HepG2 (cell line): ENCODE results near the gene SPNS2. TPM values are rescaled to one million over a fixed set of nuclear protein-coding genes. Genes with fewer than 3 reads are reported as not detected.
A peak's percentile ranks its signal among the peaks of the same experiment; 100 is the strongest.

ENCODE experiments used
- ATAC-seq: fragments of 200-7000 bp; cut with Tn5 transposase; 3 replicates; pipeline ENCODE4 v1.9.1; 2020; ENCODE audit warnings: mild to moderate bottlenecking, moderate library complexity
- BruUV-seq: library from RNA; stranded (reverse); fragments of 400-500 nt; replicated peaks from 2 replicates; lab custom pipeline; 2021; lab: Mats Ljungman, UMichigan
- CTCF ChIA-PET: fragments of 300-600 bp; formaldehyde crosslinking; extraction: SDS; loops from one replicate; lab custom pipeline; 2021; ENCODE audit warnings: low total read pairs, inconsistent platforms, low intra/inter-chr PET ratio; lab: Yijun Ruan, JAX
- POLR2A ChIA-PET: fragments of 350-600 bp; sonication (Branson Sonifier 250); formaldehyde crosslinking; loops from one replicate; lab custom pipeline; 2020; ENCODE audit warnings: antibody characterized with exemption, inconsistent platforms; lab: Yijun Ruan, JAX
- DNase-seq: peaks from one replicate; pipeline ENCODE4 v3.0.0-alpha.2; 2015; ENCODE audit warnings: low spot score
- FAIRE-seq: peaks from 3 replicates; lab custom pipeline; 2011; peaks lifted over from hg19 to GRCh38; lab: Jason Lieb, UNC
- H2AFZ ChIP-seq: one replicate; pipeline ENCODE4 v1.6.1; 2011; ENCODE audit warnings: low read length, inconsistent platforms
- H3K27ac ChIP-seq: fragments of 300-600 bp; 3 replicates; pipeline ENCODE4 v1.8.0; 2011; ENCODE audit warnings: mixed run types, mild to moderate bottlenecking, mixed read lengths, low read length, inconsistent platforms; ENCODE audit not compliant: insufficient read depth; ENCODE audit errors: extremely low read length
- H3K27me3 ChIP-seq, 2 experiments: fragments of 200-600 bp in 1 of 2; 2 replicates in 1 of 2; 3 replicates in 1 of 2; pipeline versions ENCODE4 v1.6.0 to v1.8.0; 2011; ENCODE audit warnings: low read length in 2 of 2, mild to moderate bottlenecking in 2 of 2, moderate library complexity in 2 of 2, inconsistent platforms in 1 of 2; ENCODE audit not compliant: insufficient read depth in 2 of 2, control insufficient read depth in 1 of 2
- H3K36me3 ChIP-seq, 2 experiments: fragments of 200-600 bp in 1 of 2; replicated peaks in 1 of 2; 2 replicates in 1 of 2; 3 replicates in 1 of 2; pipeline versions ENCODE4 v1.5.1 to v1.8.0; 2011; ENCODE audit warnings: low read length in 2 of 2, inconsistent platforms in 1 of 2; ENCODE audit not compliant: insufficient read depth in 2 of 2, control insufficient read depth in 1 of 2
- H3K4me1 ChIP-seq: 2 replicates; pipeline ENCODE4 v1.5.1; 2012; ENCODE audit warnings: low read length, inconsistent platforms; ENCODE audit not compliant: insufficient read depth
- H3K4me2 ChIP-seq: 2 replicates; pipeline ENCODE4 v1.6.0; 2011; ENCODE audit warnings: low read depth, low read length, inconsistent platforms
- H3K4me3 ChIP-seq, 3 experiments: fragments of 200-600 bp in 1 of 3; sonication (generic), shearing (Covaris generic) in 1 of 3; replicated peaks in 1 of 3; 2 replicates each; pipeline ENCODE4 v1.5.1; 2011 to 2016; ENCODE audit warnings: low read length in 3 of 3, inconsistent platforms in 2 of 3, low read depth in 2 of 3, mild to moderate bottlenecking in 2 of 3, control low read depth in 1 of 3, mixed read lengths in 1 of 3; ENCODE audit not compliant: insufficient read depth in 1 of 3
- H3K79me2 ChIP-seq: one replicate; pipeline ENCODE4 v1.6.1; 2011; ENCODE audit warnings: low read length, inconsistent platforms; ENCODE audit not compliant: insufficient read depth
- H3K9ac ChIP-seq: 2 replicates; pipeline ENCODE4 v1.6.0; 2011; ENCODE audit warnings: mild to moderate bottlenecking, low read depth, low read length, inconsistent platforms; ENCODE audit not compliant: insufficient read depth
- H3K9me3 ChIP-seq: 2 replicates; pipeline ENCODE4 v1.5.1; 2012; ENCODE audit warnings: mild to moderate bottlenecking, low read length
- H4K20me1 ChIP-seq: 2 replicates; pipeline ENCODE4 v1.6.0; 2011; ENCODE audit warnings: inconsistent platforms, mild to moderate bottlenecking, low read length, moderate library complexity; ENCODE audit not compliant: insufficient read depth
- ELF3 ChIP-seq: IDR thresholded peaks from 2 replicates; pipeline ENCODE4 v1.6.1; 2016; ENCODE audit warnings: missing genetic modification reagents, missing compliant biosample characterization
- FOXK1 ChIP-seq: sonication (generic); formaldehyde crosslinking; IDR thresholded peaks from 2 replicates; pipeline ENCODE4 v1.4.0; 2020; ENCODE audit warnings: low read depth, missing genetic modification reagents, borderline replicate concordance
- GZF1 ChIP-seq: sonication (generic); formaldehyde crosslinking; IDR thresholded peaks from 2 replicates; pipeline ENCODE4 v1.5.1; 2020; ENCODE audit warnings: mild to moderate bottlenecking, missing genetic modification reagents
- HHEX ChIP-seq: IDR thresholded peaks from 2 replicates; pipeline ENCODE4 v1.6.1; 2016; ENCODE audit warnings: control low read depth
- HNF4A ChIP-seq: sonication (generic); formaldehyde crosslinking; IDR thresholded peaks from 2 replicates; pipeline ENCODE4 v1.4.0; 2020; ENCODE audit warnings: missing genetic modification reagents
- JUNB ChIP-seq: sonication (generic); formaldehyde crosslinking; IDR thresholded peaks from 2 replicates; pipeline ENCODE4 v1.8.0; 2022; ENCODE audit warnings: missing genetic modification reagents, mild to moderate bottlenecking, borderline replicate concordance
- KLF12 ChIP-seq: sonication (generic); formaldehyde crosslinking; IDR thresholded peaks from 2 replicates; pipeline ENCODE4 v1.4.0; 2020; ENCODE audit warnings: missing genetic modification reagents, borderline replicate concordance
- MTA1 ChIP-seq: sonication (generic); formaldehyde crosslinking; IDR thresholded peaks from 2 replicates; pipeline ENCODE4 v1.4.0; 2020; ENCODE audit warnings: missing genetic modification reagents, mild to moderate bottlenecking, borderline replicate concordance
- NCOR1 ChIP-seq: fragments of 200-600 bp; sonication (generic); IDR thresholded peaks from 2 replicates; pipeline ENCODE4 v1.7.0; 2017; ENCODE audit warnings: antibody characterized with exemption, low read length, borderline replicate concordance
- NFE2L2 ChIP-seq: fragments of 150-350 bp; IDR thresholded peaks from 2 replicates; pipeline ENCODE4 v1.6.1; 2014; ENCODE audit warnings: low read length
- NONO ChIP-seq, 2 experiments: fragments of 450-650 bp in 1 of 2; sonication (generic) in 1 of 2; formaldehyde crosslinking in 1 of 2; IDR thresholded peaks in 1 of 2; conservative IDR thresholded peaks in 1 of 2; 2 replicates each; pipeline versions ENCODE4 v1.6.1 to v1.8.0; 2017 to 2022; ENCODE audit warnings: mild to moderate bottlenecking in 1 of 2, missing genetic modification reagents in 1 of 2, moderate library complexity in 1 of 2
- RXRA ChIP-seq: sonication (generic); formaldehyde crosslinking; IDR thresholded peaks from 2 replicates; pipeline ENCODE4 v1.5.1; 2020; ENCODE audit warnings: missing genetic modification reagents
- SALL1 ChIP-seq: sonication (generic); formaldehyde crosslinking; IDR thresholded peaks from 2 replicates; pipeline ENCODE4 v1.8.0; 2022; ENCODE audit warnings: mild to moderate bottlenecking, missing genetic modification reagents
- SP140L ChIP-seq: sonication (generic); formaldehyde crosslinking; IDR thresholded peaks from 2 replicates; pipeline ENCODE4 v1.4.0; 2020; ENCODE audit warnings: missing genetic modification reagents, borderline replicate concordance
- SRSF9 ChIP-seq: fragments of 200-400 bp; formaldehyde crosslinking; IDR thresholded peaks from 2 replicates; pipeline ENCODE4 v1.6.1; 2018; ENCODE audit warnings: borderline replicate concordance, mild to moderate bottlenecking, low read depth, low read length; ENCODE audit not compliant: insufficient read depth, poor library complexity, severe bottlenecking
- STAG1 ChIP-seq: sonication (generic); formaldehyde crosslinking; IDR thresholded peaks from 2 replicates; pipeline ENCODE4 v1.4.0; 2020; ENCODE audit warnings: missing genetic modification reagents
- TBX2 ChIP-seq: sonication (generic); formaldehyde crosslinking; IDR thresholded peaks from 2 replicates; pipeline ENCODE4 v1.5.0; 2020; ENCODE audit warnings: missing genetic modification reagents, mild to moderate bottlenecking, borderline replicate concordance
- ZNF331 ChIP-seq: sonication (generic); formaldehyde crosslinking; IDR thresholded peaks from 2 replicates; pipeline ENCODE4 v1.4.0; 2020; ENCODE audit warnings: missing genetic modification reagents
- ZNF350 ChIP-seq: sonication (generic); formaldehyde crosslinking; IDR thresholded peaks from 2 replicates; pipeline ENCODE4 v1.4.0; 2020; ENCODE audit warnings: mild to moderate bottlenecking, low read depth, missing genetic modification reagents, borderline replicate concordance
- ZNF501 ChIP-seq: sonication (generic); formaldehyde crosslinking; IDR thresholded peaks from 2 replicates; pipeline ENCODE4 v1.5.1; 2020; ENCODE audit warnings: mild to moderate bottlenecking, moderate library complexity, missing genetic modification reagents
- ZNF563 ChIP-seq: sonication (generic); formaldehyde crosslinking; IDR thresholded peaks from 2 replicates; pipeline ENCODE4 v1.8.0; 2022; ENCODE audit warnings: mild to moderate bottlenecking, moderate library complexity, missing genetic modification reagents
- ZNF616 ChIP-seq: sonication (generic); formaldehyde crosslinking; IDR thresholded peaks from 2 replicates; pipeline ENCODE4 v1.5.0; 2020; ENCODE audit warnings: low read depth, mild to moderate bottlenecking, missing genetic modification reagents
- ZNF839 ChIP-seq: sonication (generic); formaldehyde crosslinking; IDR thresholded peaks from 2 replicates; pipeline ENCODE4 v1.4.0; 2020; ENCODE audit warnings: missing genetic modification reagents, mild to moderate bottlenecking, borderline replicate concordance
- WGBS: methylation state at CpG from one replicate; pipeline ENCODE4 v1.1.6; 2017; ENCODE audit warnings: low lambda C conversion rate; 5-methylcytosine and 5-hydroxymethylcytosine counted together
- in situ Hi-C: cut with HindIII; loops from 2 replicates; pipeline ENCODE4 v1.10.0; 2017; ENCODE audit warnings: low pct_unique_long_range_greater_than_20kb; ENCODE audit not compliant: extremely low pct_ligation_motif_present
- intact Hi-C: fragments of 100-400 bp; cut with micrococcal nuclease; formaldehyde crosslinking; loops from one replicate; pipeline ENCODE4 v1.10.0; 2022; ENCODE audit not compliant: unreplicated experiment
- polyA plus RNA-seq, 8 experiments: library from polyadenylated mRNA; depleted of rRNA in 3 of 8; stranded (reverse) in 7 of 8; unstranded in 1 of 8; fragments of >200 nt; fragmentation: Illumina TruSeq in 4 of 8; extraction: Trizol in 4 of 8; gene quantifications; 2 replicates each; pipeline versions ENCODE4 v1.2.1 to v1.2.3, GENCODE V29; 2011 to 2016; ENCODE audit warnings: low read depth in 4 of 8, missing spikeins in 1 of 8, mixed read lengths in 1 of 8; ENCODE audit not compliant: insufficient read depth in 1 of 8
- total RNA-seq, 5 experiments: library from RNA; depleted of rRNA; stranded (reverse); fragments of >200 nt; fragmentation: Illumina TruSeq; extraction: Trizol; gene quantifications; 2 replicates each; pipeline ENCODE4 v1.2.3, GENCODE V29; 2016; ENCODE audit warnings: low read depth in 1 of 5
- TF ChIP-seq, protein P1 (sequence below): sonication (generic); formaldehyde crosslinking; IDR thresholded peaks from 2 replicates; pipeline ENCODE4 v1.8.1; 2022; ENCODE audit warnings: mild to moderate bottlenecking, missing genetic modification reagents

The SPNS2 gene
- total and polyA plus RNA-seq, 2 of the 13 experiments (the other 11 are each of a cell fraction or from before 2014, with no cell fraction given): 0.01 TPM; not detected in 1

DNA sequence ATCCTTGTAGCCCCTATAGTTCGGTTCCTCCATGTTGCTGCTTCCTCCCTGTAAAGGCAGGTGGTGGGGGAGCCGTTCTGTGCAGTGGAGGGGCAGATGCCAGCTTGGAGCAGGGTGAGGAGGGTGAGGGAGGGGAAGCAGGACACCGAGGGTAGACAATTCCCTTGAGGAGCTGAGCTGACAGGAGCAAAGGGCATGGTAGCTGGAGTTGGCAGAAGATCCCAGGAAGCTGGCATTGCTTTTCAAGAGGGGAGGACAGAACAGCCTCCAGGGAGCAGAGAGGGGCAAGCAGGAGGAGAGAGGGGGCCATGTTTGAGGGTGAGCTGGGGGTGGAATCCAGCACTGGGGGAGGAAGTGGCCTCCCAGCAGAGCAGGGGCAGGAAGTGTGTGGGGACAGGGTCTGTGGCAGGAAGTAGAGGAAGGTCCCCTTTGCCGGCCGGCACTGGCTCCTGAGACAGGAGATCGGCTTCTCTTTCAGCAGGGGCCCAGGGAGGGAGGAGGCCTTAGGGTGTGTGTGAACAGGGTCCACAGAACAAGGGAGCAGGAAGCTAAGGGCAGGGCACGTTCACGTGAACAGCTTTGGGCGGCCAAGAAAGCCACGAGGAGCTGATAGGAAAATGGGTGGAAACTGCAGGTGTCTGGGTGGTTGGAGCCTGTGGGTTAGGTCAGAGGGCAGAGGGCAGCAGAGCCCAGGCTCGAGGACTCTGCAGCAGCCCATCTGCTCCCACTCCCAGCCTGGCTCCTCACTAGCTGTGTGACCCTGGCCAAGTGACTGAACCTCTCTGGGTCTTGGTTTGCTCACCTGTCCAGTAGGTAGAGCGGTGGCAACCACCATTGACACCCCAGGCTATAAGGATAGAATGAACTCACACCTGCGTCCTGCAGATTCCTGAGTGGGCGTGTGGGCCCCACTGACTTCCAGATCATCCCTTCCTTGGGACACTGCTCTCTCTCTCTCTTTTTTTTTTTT lies 17.5 kb upstream of the SPNS2 start:
- Histone ChIP-seq H3K4me1 (peaks cover 63% of the 10 kb centered on the region), H3K79me2 (no peaks in the 10 kb centered on the region), H3K27ac (peak overlapping the region; percentile 20), H3K36me3 (no peaks in the 10 kb centered on the region), H3K9ac (peak overlapping the region; percentile 19; the same call in 1 of the 2 replicates), H3K9me3 (no peaks in the 10 kb centered on the region), H3K27me3 (peaks cover 1 to 44% of the 10 kb centered on the region in 2 experiments), H3K4me3 (peak overlapping the region; percentile 34 to 67 (median 37)), H4K20me1 (no peaks in the 10 kb centered on the region), H3K4me2 (peak overlapping the region; percentile 84), H2AFZ (no peak overlapping the region)
- no peak for DNase-seq
- BruUV-seq: no TSS peak
- ChIA-PET POLR2A (no interaction called here), CTCF (no interaction called here)
- no peak for FAIRE-seq
- 11% methylated on average over 12 of the region's 14 CpGs for WGBS
- in situ Hi-C loops (loop anchor here (5.0 kb wide), 1 partner anchor 44 kb away; no protein-coding TSS in a partner anchor), intact Hi-C loops (loop anchor here (5.0 kb wide), 1 partner anchor 34 kb away; no protein-coding TSS in a partner anchor)
- peak; percentile 59 for ATAC-seq
- TF ChIP-seq ZNF563 (CRISPR knock-in tag) (no peak; the same call in 1 of the 2 replicates), ZNF839 (CRISPR knock-in tag) (0 out of 2 replicates have a peak, but pooled peaks have one; percentile 38), NONO (IDR thresholded peaks at IDR 0.05) (no peak), NONO (CRISPR knock-in tag; conservative IDR thresholded peaks at IDR 0.05) (peak; percentile 57; the same call in 1 of the 2 replicates), STAG1 (CRISPR knock-in tag) (no peak), HHEX (CRISPR knock-in tag) (no peak), TBX2 (no peak; the same call in 1 of the 2 replicates), HNF4A (CRISPR knock-in tag) (peak; percentile 58; the same call in 1 of the 2 replicates), NFE2L2 (no peak), MTA1 (CRISPR knock-in tag) (0 out of 2 replicates have a peak, but pooled peaks have one; percentile 2), ZNF350 (CRISPR knock-in tag) (peak; percentile 72; the same call in 1 of the 2 replicates), ELF3 (CRISPR knock-in tag) (peak; percentile 77), KLF12 (no peak), NCOR1 (no peak), FOXK1 (CRISPR knock-in tag) (0 out of 2 replicates have a peak, but pooled peaks have one; percentile 22), JUNB (CRISPR knock-in tag) (no peak), ZNF501 (CRISPR knock-in tag) (no peak), RXRA (CRISPR knock-in tag) (peak; percentile 33; the same call in 1 of the 2 replicates), SALL1 (CRISPR knock-in tag) (peak; percentile 58; the same call in 1 of the 2 replicates), SRSF9 (no peak), ZNF616 (CRISPR knock-in tag) (no peak), SP140L (CRISPR knock-in tag) (no peak), ZNF331 (CRISPR knock-in tag) (no peak), GZF1 (no peak)
- TF ChIP-seq, protein P1, sequence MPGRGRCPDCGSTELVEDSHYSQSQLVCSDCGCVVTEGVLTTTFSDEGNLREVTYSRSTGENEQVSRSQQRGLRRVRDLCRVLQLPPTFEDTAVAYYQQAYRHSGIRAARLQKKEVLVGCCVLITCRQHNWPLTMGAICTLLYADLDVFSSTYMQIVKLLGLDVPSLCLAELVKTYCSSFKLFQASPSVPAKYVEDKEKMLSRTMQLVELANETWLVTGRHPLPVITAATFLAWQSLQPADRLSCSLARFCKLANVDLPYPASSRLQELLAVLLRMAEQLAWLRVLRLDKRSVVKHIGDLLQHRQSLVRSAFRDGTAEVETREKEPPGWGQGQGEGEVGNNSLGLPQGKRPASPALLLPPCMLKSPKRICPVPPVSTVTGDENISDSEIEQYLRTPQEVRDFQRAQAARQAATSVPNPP (CRISPR knock-in tag): no peak
